Effector memory CD8-positive, alpha-beta T cell (primary cell): ENCODE data around the gene TREML1.
"Not testable (repeated sequence)": the region's sequence is repeated elsewhere in the genome, so short reads cannot be mapped to it uniquely, and the experiment has no call there.

Source experiments
- ATAC-seq: fragments of 150-1000 bp; cut with Tn5 transposase; replicated peaks from 2 replicates; pipeline ENCODE4 v1.10.0; 2021; ENCODE audit warnings: mild to moderate bottlenecking, moderate library complexity
- DNase-seq, 3 experiments: peaks; one replicate each; pipeline ENCODE4 v3.0.0; 2021
- H3K27ac Mint-ChIP-seq, 2 donors: one replicate each; pipeline ENCODE4 v1.8.0; 2022; ENCODE audit warnings: mild to moderate bottlenecking in 2 of 2, mixed read lengths in 2 of 2, moderate library complexity in 2 of 2
- H3K27me3 Mint-ChIP-seq, 2 donors: one replicate each; pipeline ENCODE4 v1.8.0; 2022; ENCODE audit warnings: mixed read lengths in 2 of 2
- H3K36me3 Mint-ChIP-seq: one replicate; pipeline ENCODE4 v1.8.0; 2022; ENCODE audit warnings: mild to moderate bottlenecking, moderate library complexity, mixed read lengths; ENCODE audit not compliant: insufficient read depth
- H3K4me1 Mint-ChIP-seq, 2 donors: one replicate each; pipeline ENCODE4 v1.8.0; 2022; ENCODE audit warnings: low read depth in 2 of 2, mixed read lengths in 2 of 2
- H3K4me3 Mint-ChIP-seq, 2 donors: one replicate each; pipeline ENCODE4 v1.8.0; 2022; ENCODE audit warnings: mild to moderate bottlenecking in 2 of 2, mixed read lengths in 2 of 2, moderate library complexity in 2 of 2
- H3K9me3 Mint-ChIP-seq, 2 donors: one replicate each; pipeline ENCODE4 v1.8.0; 2022; ENCODE audit warnings: mixed read lengths in 2 of 2

The TREML1 gene

DNA sequence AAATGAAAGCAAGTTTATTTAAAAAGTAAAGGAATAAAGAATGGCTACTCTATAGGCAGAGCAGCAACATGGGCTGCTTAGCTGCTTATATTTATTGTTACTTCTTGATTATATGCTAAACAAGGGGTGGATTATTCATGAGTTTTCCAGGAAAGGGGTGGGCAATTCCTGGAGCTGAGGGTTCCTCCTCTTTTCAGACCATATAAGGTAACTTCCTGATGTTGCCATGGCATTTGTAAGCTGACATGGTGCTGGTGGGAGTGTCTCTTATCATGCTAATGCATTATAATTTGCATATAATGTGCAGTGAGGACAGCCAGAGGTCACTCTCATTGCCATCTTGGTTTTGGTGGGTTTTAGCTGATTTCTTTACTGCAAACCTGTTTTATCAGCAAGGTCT lies 34.9 kb upstream of the TREML1 start:
- peak overlapping the region; percentile 26 to 72 for H3K27ac Mint-ChIP-seq
- not testable (repeated sequence) for H3K9me3 Mint-ChIP-seq, H3K36me3 Mint-ChIP-seq, H3K27me3 Mint-ChIP-seq, H3K4me3 Mint-ChIP-seq, ATAC-seq, DNase-seq
- peaks cover 27 to 33% of the 10 kb centered on the region in 2 donors for H3K4me1 Mint-ChIP-seq

DNA sequence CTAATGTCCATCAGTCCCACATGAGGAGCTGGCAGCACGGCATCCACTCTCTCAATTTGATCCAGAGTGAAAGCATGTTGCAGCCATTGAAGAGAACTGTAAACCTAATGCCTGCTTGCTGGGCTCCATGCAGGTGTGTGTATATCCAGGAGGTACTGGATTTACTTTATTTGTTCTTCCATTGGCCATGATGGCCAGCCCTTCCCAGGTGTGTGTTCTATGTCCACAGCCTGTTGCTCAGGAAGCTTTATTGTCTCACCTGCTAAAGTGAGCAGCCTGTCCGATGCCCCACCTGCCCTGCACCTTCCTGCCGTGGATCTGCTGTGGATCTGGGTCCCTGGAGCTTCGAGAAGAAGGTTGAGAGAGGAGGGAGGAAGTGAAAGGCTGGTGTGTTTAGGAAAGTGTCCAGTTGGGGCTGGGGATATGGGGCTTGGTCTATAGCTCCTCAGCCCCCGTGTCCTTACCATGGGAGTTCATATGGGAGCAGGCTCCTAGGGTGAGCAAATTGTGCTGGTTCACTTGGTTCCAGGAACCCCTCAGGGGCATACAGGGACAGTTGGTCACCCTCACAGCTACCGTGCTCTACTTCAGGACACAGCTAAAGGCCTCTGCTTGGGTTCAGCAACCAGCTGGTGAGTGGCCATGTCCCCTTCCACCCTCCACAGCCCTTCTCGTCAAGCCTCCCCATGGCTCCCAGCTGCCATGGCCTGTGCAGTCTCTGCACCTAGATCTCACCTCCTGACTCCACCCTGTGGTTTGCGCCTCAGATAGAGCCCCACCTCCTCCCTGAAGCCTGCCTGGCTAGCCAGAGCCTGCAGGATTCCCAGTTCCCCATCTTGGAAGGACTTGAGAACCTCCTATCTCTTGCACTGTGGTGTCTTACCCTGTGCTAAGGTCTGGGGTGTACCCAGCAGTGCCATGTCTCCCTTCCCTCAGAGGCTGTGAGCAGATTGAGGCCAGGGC lies 34.1 kb upstream of the TREML1 start:
- no peaks in the 10 kb centered on the region for H3K9me3 Mint-ChIP-seq
- H3K36me3 Mint-ChIP-seq = peaks cover 3% of the 10 kb centered on the region
- DNase-seq (no peak), ATAC-seq (no peak)
- H3K4me3 Mint-ChIP-seq = no peak overlapping the region
- peak overlapping the region; percentile 26 to 72 for H3K27ac Mint-ChIP-seq
- H3K4me1 Mint-ChIP-seq = peaks cover 21 to 29% of the 10 kb centered on the region in 2 donors
- no peaks in the 10 kb centered on the region for H3K27me3 Mint-ChIP-seq

DNA sequence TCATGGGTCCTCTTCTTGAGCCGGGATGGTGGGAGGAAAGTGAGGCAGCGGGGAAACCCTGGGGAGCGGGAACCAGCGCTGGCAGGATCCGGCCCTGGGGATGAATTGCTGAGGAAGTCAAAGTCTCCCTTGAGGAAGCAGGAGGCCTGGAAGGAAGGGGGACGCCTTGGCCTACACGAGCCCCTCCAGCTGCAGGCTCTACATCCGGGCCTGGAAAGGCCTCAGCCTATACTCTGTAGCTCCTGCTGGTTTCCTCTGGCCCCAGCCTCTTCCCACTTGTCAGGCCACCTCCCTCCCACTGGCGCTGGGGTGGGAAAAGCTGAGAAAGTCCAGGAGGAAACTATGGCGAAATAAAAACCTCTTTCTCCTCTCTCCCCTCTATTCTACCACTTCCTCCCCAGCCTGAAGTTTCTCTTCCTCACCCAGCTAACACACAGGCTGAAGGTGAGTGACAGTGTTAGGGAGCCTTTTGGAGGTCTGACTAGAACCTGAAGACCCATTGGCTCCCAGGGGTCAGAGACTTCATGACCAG lies 31.9 kb upstream of the TREML1 start:
- no peak overlapping the region for H3K4me3 Mint-ChIP-seq
- H3K4me1 Mint-ChIP-seq = peaks cover 16 to 24% of the 10 kb centered on the region in 2 donors
- H3K27ac Mint-ChIP-seq = peak overlapping the region; percentile 36 to 77
- DNase-seq = no peak
- H3K36me3 Mint-ChIP-seq = peaks cover 3% of the 10 kb centered on the region
- ATAC-seq = no peak
- no peaks in the 10 kb centered on the region for H3K27me3 Mint-ChIP-seq
- no peaks in the 10 kb centered on the region for H3K9me3 Mint-ChIP-seq

DNA sequence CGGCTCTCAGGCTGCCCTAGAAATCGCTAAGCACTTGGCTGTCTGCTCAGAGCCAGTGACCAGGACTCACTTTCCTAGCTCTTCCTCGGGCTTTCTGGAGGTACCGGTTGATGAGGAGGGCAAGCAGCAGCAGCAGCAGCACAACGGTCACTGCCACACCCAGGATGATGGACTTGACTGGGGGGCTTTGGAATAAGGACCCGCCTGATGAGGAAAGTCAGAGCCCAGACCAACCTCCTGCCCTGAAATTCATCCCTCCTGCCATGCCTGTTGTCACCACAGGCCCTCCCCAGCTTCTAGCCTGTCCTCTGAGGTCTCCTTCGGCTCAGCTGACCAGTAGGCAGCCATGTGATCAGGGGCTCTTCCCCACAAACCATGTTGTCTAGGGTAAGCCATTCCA lies 30.6 kb upstream of the TREML1 start:
- H3K4me1 Mint-ChIP-seq = peaks cover 16 to 22% of the 10 kb centered on the region in 2 donors
- H3K4me3 Mint-ChIP-seq = no peak overlapping the region
- DNase-seq = no peak
- H3K27ac Mint-ChIP-seq = no peak overlapping the region
- H3K36me3 Mint-ChIP-seq = peaks cover 3% of the 10 kb centered on the region
- H3K9me3 Mint-ChIP-seq = no peaks in the 10 kb centered on the region
- H3K27me3 Mint-ChIP-seq = peaks cover 0 to 5% of the 10 kb centered on the region in 2 donors
- no peak for ATAC-seq

DNA sequence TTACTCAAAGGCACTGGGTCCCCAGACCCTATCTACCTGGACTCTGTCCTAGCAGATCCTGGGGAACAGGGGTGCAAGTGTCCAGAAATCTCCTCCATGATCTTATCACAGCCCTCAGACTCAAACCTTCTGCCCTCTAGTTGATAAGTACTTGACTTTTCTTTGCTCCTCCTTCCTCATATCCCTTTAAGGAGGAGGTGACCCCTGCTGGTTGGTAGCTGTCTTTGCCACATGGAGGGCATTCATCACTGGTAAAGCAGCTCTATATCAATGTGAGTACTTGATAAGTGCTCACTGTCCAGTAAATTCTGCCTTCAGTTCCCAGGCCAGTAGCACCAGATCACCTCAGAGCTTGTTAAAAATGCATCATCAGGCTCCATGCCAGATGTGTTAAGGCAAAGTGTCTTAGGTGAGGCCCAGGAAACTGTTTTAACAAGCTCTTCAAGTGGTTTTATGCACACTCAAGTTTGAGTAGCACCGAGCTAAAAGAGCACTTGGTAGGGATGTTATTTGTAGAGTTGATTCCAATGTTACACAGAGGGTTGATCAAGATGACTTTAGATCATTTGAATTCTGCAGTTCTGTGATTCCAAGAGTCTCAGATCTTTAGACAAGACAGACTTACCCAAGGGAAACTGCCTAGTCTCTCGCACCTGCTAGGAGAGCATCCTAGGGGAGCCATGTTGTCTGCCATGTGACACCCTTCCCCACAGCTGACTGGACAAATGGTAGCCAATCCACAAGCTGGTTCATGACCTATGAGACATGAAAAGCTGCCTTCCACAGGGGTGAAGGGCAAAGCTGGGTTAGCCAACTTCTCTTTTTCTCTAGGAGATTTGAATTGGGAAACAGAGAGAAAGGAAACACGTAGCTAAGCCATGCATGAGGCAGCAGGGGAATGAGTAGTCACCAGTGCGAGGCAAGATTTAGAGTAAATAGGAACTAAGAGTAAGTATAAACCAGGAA lies 28.2 kb upstream of the TREML1 start:
- peaks cover 0 to 18% of the 10 kb centered on the region in 2 donors for H3K27me3 Mint-ChIP-seq
- H3K4me3 Mint-ChIP-seq = no peak overlapping the region
- peaks cover 5 to 14% of the 10 kb centered on the region in 2 donors for H3K4me1 Mint-ChIP-seq
- H3K27ac Mint-ChIP-seq = peak overlapping the region in 1 of 2 donors; percentile 9
- peaks cover 3% of the 10 kb centered on the region for H3K36me3 Mint-ChIP-seq
- ATAC-seq = peak; percentile 94
- no peaks in the 10 kb centered on the region for H3K9me3 Mint-ChIP-seq
- peak; percentile 40 to 46 (median 43) for DNase-seq

DNA sequence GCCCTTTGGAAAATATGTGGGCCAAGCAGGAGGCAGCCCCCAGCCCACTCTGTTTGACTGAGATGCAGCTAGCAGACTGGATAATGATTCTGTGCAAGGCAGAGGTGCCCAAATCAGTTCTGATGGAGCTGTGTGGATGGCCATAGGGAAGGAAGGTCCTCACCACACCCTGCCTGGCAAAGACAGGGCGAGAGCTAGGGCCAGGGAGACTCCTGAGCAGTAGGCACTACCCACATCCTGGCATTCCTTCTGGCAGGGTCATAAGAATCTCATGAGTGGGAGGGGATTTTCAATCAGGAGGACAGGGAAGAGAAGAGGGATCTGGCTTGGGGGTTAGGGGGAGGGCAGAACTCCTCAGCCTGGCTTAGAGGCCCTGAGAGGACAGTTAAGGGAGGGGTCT lies 27.4 kb upstream of the TREML1 start:
- ATAC-seq = no peak
- Mint-ChIP-seq H3K9me3 (no peaks in the 10 kb centered on the region), H3K27ac (peak overlapping the region in 1 of 2 donors; percentile 9), H3K36me3 (peaks cover 3% of the 10 kb centered on the region), H3K27me3 (peaks cover 0 to 18% of the 10 kb centered on the region in 2 donors), H3K4me1 (peaks cover 5 to 14% of the 10 kb centered on the region in 2 donors), H3K4me3 (no peak overlapping the region)
- DNase-seq = no peak

DNA sequence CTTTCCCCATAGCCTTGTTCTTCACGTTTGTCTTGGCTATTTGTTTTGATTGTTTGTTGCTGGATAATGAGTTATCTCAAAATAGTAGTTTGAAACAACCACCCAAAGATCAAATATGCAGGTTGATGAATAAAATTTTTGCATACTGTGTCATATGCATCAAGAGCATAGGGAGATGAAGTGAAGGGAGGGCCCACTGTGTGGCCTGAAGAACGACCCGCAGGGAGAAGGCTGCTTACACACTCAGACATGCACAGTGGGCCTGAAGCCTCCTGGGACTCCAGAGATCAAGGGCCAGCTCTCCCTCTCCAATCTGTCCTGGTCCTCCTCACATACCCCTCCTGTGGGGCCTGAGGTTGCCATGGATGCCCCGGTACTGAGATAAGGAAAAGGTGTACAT lies 25.0 kb upstream of the TREML1 start:
- Mint-ChIP-seq H3K4me3 (no peak overlapping the region), H3K27me3 (peaks cover 9 to 27% of the 10 kb centered on the region in 2 donors), H3K27ac (no peak overlapping the region), H3K4me1 (peaks cover 4 to 5% of the 10 kb centered on the region in 2 donors), H3K36me3 (no peaks in the 10 kb centered on the region), H3K9me3 (no peaks in the 10 kb centered on the region)
- DNase-seq = no peak
- ATAC-seq = no peak

DNA sequence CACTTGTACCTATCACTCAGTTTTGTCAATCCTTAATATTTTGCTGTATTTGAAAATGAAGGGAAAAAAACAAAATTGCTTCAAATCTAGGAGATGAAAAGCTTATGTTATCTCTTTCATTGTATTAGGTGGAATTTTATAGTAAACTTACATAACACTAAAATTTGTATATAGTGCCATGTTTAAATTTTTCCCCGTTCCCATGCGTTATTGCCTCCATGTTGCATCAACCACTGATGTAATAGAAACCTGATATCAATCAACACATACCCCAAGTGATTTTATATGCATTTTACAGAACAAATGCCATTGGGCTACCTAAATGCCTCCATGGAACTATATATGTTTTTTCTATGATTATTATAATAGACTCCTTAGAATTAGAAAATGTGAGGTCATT lies 23.5 kb upstream of the TREML1 start:
- Mint-ChIP-seq H3K4me3 (no peak overlapping the region), H3K9me3 (no peaks in the 10 kb centered on the region), H3K27ac (no peak overlapping the region), H3K27me3 (peaks cover 9 to 27% of the 10 kb centered on the region in 2 donors), H3K36me3 (peaks cover 3% of the 10 kb centered on the region), H3K4me1 (peaks cover 4 to 5% of the 10 kb centered on the region in 2 donors)
- no peak for DNase-seq
- no peak for ATAC-seq

DNA sequence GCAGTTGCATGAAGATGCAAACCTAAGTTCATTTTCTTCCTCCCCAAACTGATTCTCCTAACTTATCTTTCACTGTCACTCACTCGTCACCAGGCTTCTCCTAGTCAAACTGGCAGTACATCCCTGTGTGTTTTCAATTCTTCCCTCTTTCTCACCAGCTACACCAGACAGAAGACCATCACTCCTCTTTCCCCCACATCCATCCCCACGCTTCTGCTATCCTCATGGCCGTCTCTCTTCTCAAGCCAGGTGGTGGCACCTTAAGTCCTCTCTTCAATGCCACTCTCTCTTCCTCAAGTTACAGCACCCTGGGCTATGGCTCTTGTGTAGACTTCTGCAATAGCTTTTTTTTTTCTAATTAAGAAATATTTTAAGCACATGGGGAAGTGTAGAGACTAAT lies 23.1 kb upstream of the TREML1 start:
- Mint-ChIP-seq H3K4me3 (no peak overlapping the region), H3K9me3 (no peaks in the 10 kb centered on the region), H3K27me3 (peaks cover 9 to 27% of the 10 kb centered on the region in 2 donors), H3K4me1 (peaks cover 4 to 5% of the 10 kb centered on the region in 2 donors), H3K36me3 (peaks cover 3% of the 10 kb centered on the region), H3K27ac (no peak overlapping the region)
- DNase-seq = no peak
- no peak for ATAC-seq

DNA sequence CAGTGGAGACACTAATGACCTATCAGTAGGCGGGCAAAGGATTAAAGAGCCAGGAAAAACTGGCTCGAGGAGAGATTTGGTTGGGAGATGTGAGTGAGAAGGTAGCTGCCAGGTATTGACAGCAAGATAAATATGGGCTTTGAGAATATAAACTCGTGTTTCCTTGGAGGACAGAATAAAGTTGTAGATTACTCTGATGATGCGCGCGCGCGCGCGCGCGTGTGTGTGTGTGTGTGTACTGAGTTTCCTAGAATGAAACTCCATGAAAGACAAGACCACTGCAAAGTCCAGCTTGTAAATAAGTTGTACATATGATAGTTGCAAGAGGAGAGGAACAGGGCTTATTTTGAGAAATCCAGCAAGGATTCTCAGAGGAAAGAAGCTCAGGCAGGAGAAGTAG lies 22.0 kb upstream of the TREML1 start:
- Mint-ChIP-seq H3K36me3 (peaks cover 3% of the 10 kb centered on the region), H3K4me3 (no peak overlapping the region), H3K9me3 (no peaks in the 10 kb centered on the region), H3K27ac (no peak overlapping the region), H3K4me1 (no peaks in the 10 kb centered on the region), H3K27me3 (peaks cover 9 to 31% of the 10 kb centered on the region in 2 donors)
- ATAC-seq (no peak), DNase-seq (no peak)

DNA sequence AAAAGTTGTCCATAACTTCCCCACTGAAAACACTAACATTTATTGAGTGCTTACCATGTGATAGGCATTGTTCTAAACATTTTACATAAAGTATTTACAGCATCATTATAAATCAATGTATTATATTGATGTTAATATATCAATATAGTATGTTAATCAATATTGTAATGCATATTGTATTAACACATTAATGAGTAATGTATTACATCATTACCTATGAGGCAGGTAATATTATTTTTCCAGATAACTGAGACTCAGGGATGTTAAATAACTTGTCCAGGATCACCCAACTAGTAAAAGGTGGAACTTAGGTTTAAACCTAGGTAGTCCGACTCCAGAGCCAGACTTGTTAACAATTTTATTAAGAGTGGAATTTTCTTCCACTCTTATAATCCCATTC lies 20.9 kb upstream of the TREML1 start:
- DNase-seq (no peak), ATAC-seq (no peak)
- Mint-ChIP-seq H3K9me3 (no peaks in the 10 kb centered on the region), H3K4me3 (no peak overlapping the region), H3K36me3 (peaks cover 3% of the 10 kb centered on the region), H3K4me1 (no peaks in the 10 kb centered on the region), H3K27me3 (peaks cover 9 to 34% of the 10 kb centered on the region in 2 donors), H3K27ac (no peak overlapping the region)

DNA sequence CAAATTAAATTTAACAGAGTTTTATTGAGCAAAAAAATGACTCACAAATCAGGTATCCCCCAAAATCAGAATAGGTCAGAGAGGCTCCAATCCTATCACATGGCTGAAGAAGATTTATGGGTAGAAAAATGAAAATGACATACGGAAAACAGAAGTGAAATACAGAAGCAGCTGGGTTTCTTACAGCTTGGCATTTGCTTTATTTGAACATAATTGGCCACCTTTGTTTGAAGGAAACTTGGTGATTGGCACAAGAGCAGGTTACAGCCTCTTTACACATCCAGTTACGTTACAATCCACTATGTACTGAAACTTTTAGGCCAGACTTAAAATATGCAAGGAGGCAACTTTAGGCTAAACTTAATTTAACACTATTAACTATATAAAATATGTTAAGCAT lies 20.5 kb upstream of the TREML1 start:
- peaks cover 9 to 29% of the 10 kb centered on the region in 2 donors for H3K27me3 Mint-ChIP-seq
- no peak overlapping the region for H3K4me3 Mint-ChIP-seq
- peaks cover 3% of the 10 kb centered on the region for H3K36me3 Mint-ChIP-seq
- no peak for DNase-seq
- H3K27ac Mint-ChIP-seq = no peak overlapping the region
- no peaks in the 10 kb centered on the region for H3K9me3 Mint-ChIP-seq
- H3K4me1 Mint-ChIP-seq = no peaks in the 10 kb centered on the region
- ATAC-seq = no peak

DNA sequence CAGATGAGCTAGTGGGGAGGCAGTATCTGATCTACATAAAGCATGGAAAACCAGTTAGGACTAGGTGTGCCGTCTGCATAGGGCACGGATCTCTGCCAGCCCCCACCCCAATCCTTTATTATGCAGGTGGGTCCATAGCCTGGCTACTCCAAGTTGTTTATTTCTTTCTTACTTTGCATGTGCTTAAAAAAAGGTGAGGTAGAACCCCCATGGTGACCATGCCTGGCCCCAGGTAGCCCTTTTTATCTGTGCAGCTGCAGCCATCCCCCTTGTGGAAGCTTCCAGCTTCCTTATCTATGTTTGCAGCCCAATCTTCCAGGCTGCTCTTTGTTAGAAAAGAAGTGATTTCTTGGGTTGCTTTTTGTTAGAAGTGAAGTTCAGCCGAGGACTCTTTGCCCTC lies 17.8 kb upstream of the TREML1 start:
- ATAC-seq = no peak
- H3K36me3 Mint-ChIP-seq = peaks cover 3% of the 10 kb centered on the region

More for the DNA sequence above, 17.8 kb upstream of the TREML1 start:
- no peaks in the 10 kb centered on the region for H3K9me3 Mint-ChIP-seq
- H3K4me1 Mint-ChIP-seq = no peaks in the 10 kb centered on the region
- H3K4me3 Mint-ChIP-seq = no peak overlapping the region
- H3K27ac Mint-ChIP-seq = no peak overlapping the region
- DNase-seq = no peak
- H3K27me3 Mint-ChIP-seq = peaks cover 22 to 23% of the 10 kb centered on the region in 2 donors
